IMR-90 (cell line): ENCODE data around the gene ISG20. TPM values are rescaled to one million over a fixed set of nuclear protein-coding genes. Genes with fewer than 3 reads are reported as not detected.

Source experiments
- ATAC-seq: fragments of 200-7000 bp; cut with Tn5 transposase; 2 replicates; pipeline ENCODE4 v1.9.1; 2020; ENCODE audit warnings: low read depth, mild to moderate bottlenecking, moderate library complexity
- BruUV-seq: library from RNA; stranded (reverse); fragments of 400-500 nt; replicated peaks from 2 replicates; lab custom pipeline; 2021; lab: Mats Ljungman, UMichigan
- CTCF ChIA-PET: fragments of 300-600 bp; formaldehyde crosslinking; extraction: SDS; loops from one replicate; lab custom pipeline; 2021; ENCODE audit warnings: antibody characterized with exemption; lab: Yijun Ruan, JAX
- POLR2A ChIA-PET: fragments of 300-600 bp; sonication (Branson Sonifier 250); formaldehyde crosslinking; loops from one replicate; lab custom pipeline; 2022; ENCODE audit warnings: antibody characterized with exemption; ENCODE audit not compliant: unreplicated experiment; lab: Charles Lee
- DNase-seq: peaks from one replicate; pipeline ENCODE4 v3.0.0; 2013
- H2AFZ ChIP-seq: replicated peaks from 2 replicates; pipeline ENCODE3; 2013; ENCODE audit warnings: low read length, mild to moderate bottlenecking; ENCODE audit not compliant: poor library complexity
- H2AK5ac ChIP-seq: 2 replicates; pipeline ENCODE4 v1.6.1; 2013; ENCODE audit warnings: low read depth, low read length, inconsistent platforms
- H2AK9ac ChIP-seq: replicated peaks from 2 replicates; pipeline ENCODE3; 2013; ENCODE audit warnings: mild to moderate bottlenecking, low read depth, low read length, moderate library complexity; ENCODE audit not compliant: poor library complexity
- H2BK120ac ChIP-seq: 2 replicates; pipeline ENCODE4 v1.6.1; 2013; ENCODE audit warnings: low read depth, low read length, inconsistent platforms
- H2BK15ac ChIP-seq: 3 replicates; pipeline ENCODE4 v1.6.1; 2013; ENCODE audit warnings: low read depth, low read length, inconsistent platforms
- H2BK20ac ChIP-seq: 2 replicates; pipeline ENCODE4 v1.6.1; 2013; ENCODE audit warnings: low read depth, mild to moderate bottlenecking, inconsistent platforms, low read length, moderate library complexity
- H2BK5ac ChIP-seq: 2 replicates; pipeline ENCODE4 v1.6.1; 2013; ENCODE audit warnings: mild to moderate bottlenecking, low read depth, low read length, inconsistent platforms; ENCODE audit not compliant: poor library complexity, severe bottlenecking
- H3K14ac ChIP-seq: replicated peaks from 2 replicates; pipeline ENCODE4 v1.6.1; 2013; ENCODE audit warnings: low read depth, low read length, inconsistent platforms
- H3K18ac ChIP-seq: 2 replicates; pipeline ENCODE4 v1.6.1; 2013; ENCODE audit warnings: low read depth, low read length, control low read depth
- H3K23ac ChIP-seq: 2 replicates; pipeline ENCODE4 v1.6.1; 2013; ENCODE audit warnings: low read depth, low read length, inconsistent platforms
- H3K27ac ChIP-seq: 2 replicates; pipeline ENCODE4 v1.5.1; 2013; ENCODE audit warnings: mild to moderate bottlenecking, control low read depth, low read length; ENCODE audit not compliant: insufficient read depth
- H3K27me3 ChIP-seq: 2 replicates; pipeline ENCODE4 v1.6.1; 2013; ENCODE audit warnings: low read length; ENCODE audit not compliant: control insufficient read depth, insufficient read depth
- H3K36me3 ChIP-seq: 2 replicates; pipeline ENCODE4 v1.6.1; 2013; ENCODE audit warnings: low read length, mixed read lengths; ENCODE audit not compliant: control insufficient read depth, insufficient read depth
- H3K4ac ChIP-seq: 2 replicates; pipeline ENCODE4 v1.6.1; 2013; ENCODE audit warnings: low read depth, low read length, inconsistent platforms
- H3K4me1 ChIP-seq: 2 replicates; pipeline ENCODE4 v1.6.1; 2013; ENCODE audit warnings: low read length, mixed read lengths; ENCODE audit not compliant: control insufficient read depth, insufficient read depth
- H3K4me2 ChIP-seq: 2 replicates; pipeline ENCODE4 v1.6.1; 2013; ENCODE audit warnings: low read depth, mild to moderate bottlenecking, control low read depth, low read length, moderate library complexity
- H3K4me3 ChIP-seq: 2 replicates; pipeline ENCODE4 v1.5.1; 2013; ENCODE audit warnings: low read depth, mild to moderate bottlenecking, control low read depth, low read length, moderate library complexity; ENCODE audit not compliant: insufficient read depth
- H3K56ac ChIP-seq: 2 replicates; pipeline ENCODE4 v1.6.1; 2013; ENCODE audit warnings: low read length, inconsistent platforms; ENCODE audit not compliant: insufficient read depth; ENCODE audit errors: extremely low read depth
- H3K79me1 ChIP-seq, 2 experiments: 2 replicates each; pipeline ENCODE4 v1.6.1; 2013; ENCODE audit warnings: low read length in 2 of 2, inconsistent platforms in 1 of 2, low read depth in 1 of 2
- H3K9ac ChIP-seq: 2 replicates; pipeline ENCODE4 v1.6.1; 2013; ENCODE audit warnings: low read depth, low read length, control low read depth
- H3K9me1 ChIP-seq: 2 replicates; pipeline ENCODE4 v1.6.1; 2013; ENCODE audit warnings: low read length, inconsistent platforms; ENCODE audit not compliant: insufficient read depth
- H3K9me3 ChIP-seq: 2 replicates; pipeline ENCODE4 v1.6.1; 2013; ENCODE audit warnings: low read length; ENCODE audit not compliant: control insufficient read depth, insufficient read depth
- H4K20me1 ChIP-seq: 2 replicates; pipeline ENCODE4 v1.6.1; 2013; ENCODE audit warnings: low read length, inconsistent platforms; ENCODE audit not compliant: insufficient read depth
- H4K5ac ChIP-seq: 2 replicates; pipeline ENCODE4 v1.6.1; 2013; ENCODE audit warnings: mild to moderate bottlenecking, low read depth, low read length, control low read depth
- H4K8ac ChIP-seq, 2 experiments: 2 replicates each; pipeline ENCODE4 v1.6.1; 2013; ENCODE audit warnings: low read depth in 2 of 2, low read length in 2 of 2, control low read depth in 1 of 2, inconsistent platforms in 1 of 2
- H4K91ac ChIP-seq: 2 replicates; pipeline ENCODE4 v1.6.1; 2013; ENCODE audit warnings: low read depth, low read length, inconsistent platforms; ENCODE audit not compliant: insufficient read depth
- WGBS, 2 experiments: methylation state at CpG; one replicate each; pipeline versions ENCODE4 v1.1.5 to v1.1.7; 2013; ENCODE audit warnings: missing lambda C conversion rate in 2 of 2; ENCODE audit not compliant: insufficient read length in 1 of 2; ENCODE audit errors: extremely low coverage in 2 of 2; 5-methylcytosine and 5-hydroxymethylcytosine counted together
- dilution Hi-C: fragments of 300-500 bp; cut with HindIII; formaldehyde crosslinking; loops from one replicate; pipeline ENCODE4 v1.14.3; 2018; ENCODE audit warnings: low sequenced_read_pairs; ENCODE audit not compliant: unreplicated experiment
- in situ Hi-C: fragments of 300-500 bp; cut with MboI; formaldehyde crosslinking; loops from 3 replicates; pipeline ENCODE4 v1.14.3; 2019; ENCODE audit warnings: low sequenced_read_pairs, inconsistent platforms, mixed read lengths
- intact Hi-C: fragments of 100-400 bp; cut with micrococcal nuclease; formaldehyde crosslinking; loops from 2 replicates; pipeline ENCODE4 v1.10.0; 2022
- polyA plus RNA-seq, 3 experiments: library from polyadenylated mRNA; depleted of rRNA; stranded (reverse); fragments of >200 nt; gene quantifications; 2 replicates each; pipeline ENCODE4 v1.2.3, GENCODE V29; 2012; ENCODE audit warnings: low replicate concordance in 1 of 3
- total RNA-seq: library from RNA; depleted of rRNA; stranded (reverse); fragments of >200 nt; gene quantifications from 2 replicates; pipeline ENCODE4 v1.2.3, GENCODE V29; 2012
- TF ChIP-seq, protein P1 (sequence below): conservative IDR thresholded peaks from 2 replicates; pipeline ENCODE4 v1.5.1; 2012; ENCODE audit warnings: mild to moderate bottlenecking, low read depth, low read length, improper control_type of control experiment

Gene ISG20
- total and polyA plus RNA-seq, 2 of the 4 experiments (the other 2 are of a cell fraction): 0.72 to 1.2 TPM

DNA sequence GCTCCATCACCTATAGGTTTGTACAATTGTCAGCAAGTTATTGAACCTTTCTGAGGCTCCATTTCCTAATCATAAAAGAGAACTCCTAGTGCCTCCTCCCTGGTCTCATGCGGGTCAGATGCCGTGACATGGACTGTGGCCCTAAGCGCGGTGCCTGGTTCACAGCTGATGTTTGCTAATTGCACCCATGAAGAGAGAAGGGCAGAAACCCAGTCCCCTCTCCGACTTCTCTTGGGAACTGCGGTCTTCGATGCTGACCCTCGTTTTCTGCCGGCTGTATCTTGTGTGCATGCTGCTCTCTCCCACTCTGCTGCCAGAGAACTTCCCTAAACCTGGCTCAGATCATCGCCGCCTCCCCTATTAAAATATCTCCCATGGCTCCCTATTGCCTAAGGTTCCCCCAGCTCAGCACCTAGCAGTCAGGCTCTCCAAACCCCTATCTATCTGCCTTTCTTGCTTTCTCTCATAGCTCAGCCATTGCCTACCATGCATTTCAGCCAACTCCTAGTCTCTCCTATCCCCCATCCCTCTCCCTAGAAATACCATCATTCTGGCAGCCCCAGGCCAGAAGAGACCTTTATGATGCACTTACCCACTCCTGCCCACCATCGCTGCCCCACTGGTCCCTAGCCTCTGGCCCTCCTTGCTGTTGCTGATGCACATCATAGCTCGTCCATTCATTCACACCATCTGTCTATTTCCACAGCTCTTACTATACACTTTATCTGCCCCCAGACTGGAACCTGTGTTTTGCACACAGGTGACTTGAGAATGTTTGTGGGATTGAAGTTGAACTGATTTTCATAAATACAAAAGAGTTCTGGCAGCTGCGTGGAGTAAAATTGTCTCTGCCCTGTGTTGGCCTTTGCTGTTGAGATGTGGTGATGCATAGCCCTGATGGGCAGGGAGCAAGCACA is 6.6 kb downstream of the ISG20 start:
- Histone ChIP-seq H4K91ac (no peak overlapping the region), H2BK120ac (no peak overlapping the region), H2BK15ac (no peak overlapping the region), H2AFZ (no peak overlapping the region), H3K4me1 (peaks cover 15% of the 10 kb centered on the region), H3K4ac (no peak overlapping the region), H3K36me3 (no peaks in the 10 kb centered on the region), H2BK20ac (no peak overlapping the region), H3K79me1 (no peaks in the 10 kb centered on the region), H4K5ac (no peak overlapping the region), H3K4me3 (no peak overlapping the region), H4K8ac (no peak overlapping the region), H3K9ac (no peak overlapping the region), H3K27ac (no peak overlapping the region), H3K4me2 (no peak overlapping the region), H4K20me1 (no peaks in the 10 kb centered on the region), H3K9me1 (peaks cover 15% of the 10 kb centered on the region), H3K18ac (no peak overlapping the region), H3K27me3 (no peaks in the 10 kb centered on the region), H2BK5ac (no peak overlapping the region), H3K14ac (no peak overlapping the region), H2AK9ac (peak overlapping the region; percentile 40), H3K56ac (no peak overlapping the region), H3K23ac (no peak overlapping the region), H3K9me3 (no peaks in the 10 kb centered on the region), H2AK5ac (no peak overlapping the region)
- in situ Hi-C loops (no loop called here), dilution Hi-C loops (no loop called here), intact Hi-C loops (no loop called here)
- POLR2A ChIA-PET: interaction anchor here (0.6 kb wide), 1 partner anchor 12 kb away, joined by 3 read pairs; no protein-coding TSS in a partner anchor
- 96% methylated on average over 9 of the region's 14 CpGs; no CpG with 5 or more reads in 1 of the 2 experiments for WGBS, 2 experiments
- ATAC-seq: no peak
- CTCF ChIA-PET: interaction anchor here (0.9 kb wide), 2 partner anchors 21 to 30 kb away, joined by 3 to 4 read pairs; no protein-coding TSS in a partner anchor
- no peak for DNase-seq
- TF ChIP-seq, protein P1, sequence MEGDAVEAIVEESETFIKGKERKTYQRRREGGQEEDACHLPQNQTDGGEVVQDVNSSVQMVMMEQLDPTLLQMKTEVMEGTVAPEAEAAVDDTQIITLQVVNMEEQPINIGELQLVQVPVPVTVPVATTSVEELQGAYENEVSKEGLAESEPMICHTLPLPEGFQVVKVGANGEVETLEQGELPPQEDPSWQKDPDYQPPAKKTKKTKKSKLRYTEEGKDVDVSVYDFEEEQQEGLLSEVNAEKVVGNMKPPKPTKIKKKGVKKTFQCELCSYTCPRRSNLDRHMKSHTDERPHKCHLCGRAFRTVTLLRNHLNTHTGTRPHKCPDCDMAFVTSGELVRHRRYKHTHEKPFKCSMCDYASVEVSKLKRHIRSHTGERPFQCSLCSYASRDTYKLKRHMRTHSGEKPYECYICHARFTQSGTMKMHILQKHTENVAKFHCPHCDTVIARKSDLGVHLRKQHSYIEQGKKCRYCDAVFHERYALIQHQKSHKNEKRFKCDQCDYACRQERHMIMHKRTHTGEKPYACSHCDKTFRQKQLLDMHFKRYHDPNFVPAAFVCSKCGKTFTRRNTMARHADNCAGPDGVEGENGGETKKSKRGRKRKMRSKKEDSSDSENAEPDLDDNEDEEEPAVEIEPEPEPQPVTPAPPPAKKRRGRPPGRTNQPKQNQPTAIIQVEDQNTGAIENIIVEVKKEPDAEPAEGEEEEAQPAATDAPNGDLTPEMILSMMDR: no peak
- no TSS peak for BruUV-seq
